MM.1S (cell line): Measurements from ENCODE around the gene P2RX6.

Experiments
- DNase-seq: peaks from one replicate; pipeline ENCODE4 v3.0.0-alpha.2; 2015
- H2AFZ ChIP-seq: fragments of 300-600 bp; sonication (generic); 2 replicates; pipeline ENCODE4 v1.6.0; 2016; ENCODE audit warnings: antibody characterized with exemption, low read length
- H3F3A ChIP-seq: fragments of 300-600 bp; sonication (generic); 2 replicates; pipeline ENCODE4 v1.6.1; 2016; ENCODE audit warnings: mild to moderate bottlenecking, antibody characterized with exemption, low read length, moderate library complexity, mixed read lengths; ENCODE audit not compliant: insufficient read depth
- H3K27ac ChIP-seq: fragments of 300-600 bp; sonication (generic); 2 replicates; pipeline ENCODE4 v1.5.1; 2016; ENCODE audit warnings: mild to moderate bottlenecking, low read length
- H3K27me3 ChIP-seq: fragments of 300-600 bp; sonication (generic); replicated peaks from 2 replicates; pipeline ENCODE4 v1.6.0; 2016; ENCODE audit warnings: low read length; ENCODE audit not compliant: insufficient read depth
- H3K36me3 ChIP-seq: fragments of 300-600 bp; sonication (generic); replicated peaks from 2 replicates; pipeline ENCODE4 v1.6.1; 2016; ENCODE audit warnings: mild to moderate bottlenecking, low read length, mixed read lengths; ENCODE audit not compliant: insufficient read depth
- H3K4me1 ChIP-seq: fragments of 300-600 bp; sonication (generic); 2 replicates; pipeline ENCODE4 v1.6.1; 2016; ENCODE audit warnings: low read length, mixed read lengths
- H3K4me2 ChIP-seq: fragments of 300-600 bp; sonication (generic); 2 replicates; pipeline ENCODE4 v1.6.0; 2016; ENCODE audit warnings: low read depth, low read length
- H3K4me3 ChIP-seq: fragments of 300-600 bp; sonication (generic); 2 replicates; pipeline ENCODE4 v1.5.1; 2016; ENCODE audit warnings: low read length, mixed read lengths
- H3K79me2 ChIP-seq: fragments of 300-600 bp; sonication (generic); 2 replicates; pipeline ENCODE4 v1.6.1; 2016; ENCODE audit warnings: mixed run types, low read length, mixed read lengths
- H3K9ac ChIP-seq: fragments of 300-600 bp; sonication (generic); 2 replicates; pipeline ENCODE4 v1.6.1; 2016; ENCODE audit warnings: low read length, mixed read lengths
- H3K9me2 ChIP-seq: fragments of 300-600 bp; sonication (generic); replicated peaks from 2 replicates; pipeline ENCODE4 v1.6.1; 2016; ENCODE audit warnings: mild to moderate bottlenecking, low read length, mixed read lengths; ENCODE audit not compliant: insufficient read depth
- H3K9me3 ChIP-seq: fragments of 300-600 bp; sonication (generic); replicated peaks from 2 replicates; pipeline ENCODE4 v1.6.1; 2016; ENCODE audit warnings: mild to moderate bottlenecking, low read length, mixed read lengths; ENCODE audit not compliant: insufficient read depth
- H4K20me1 ChIP-seq: fragments of 300-600 bp; sonication (generic); 2 replicates; pipeline ENCODE4 v1.6.1; 2016; ENCODE audit warnings: mild to moderate bottlenecking, low read length, moderate library complexity, mixed read lengths; ENCODE audit not compliant: insufficient read depth
- CTCF ChIP-seq: fragments of 300-600 bp; sonication (generic); IDR thresholded peaks from 2 replicates; pipeline ENCODE4 v1.5.1; 2016; ENCODE audit warnings: antibody characterized with exemption, low read length, mixed read lengths
- EZH2 ChIP-seq: fragments of 300-600 bp; sonication (generic); optimal IDR thresholded peaks from 2 replicates; pipeline ENCODE3; 2017; ENCODE audit warnings: low read depth, mild to moderate bottlenecking, antibody characterized with exemption, low read length, mixed read lengths
- EZH2phosphoT487 ChIP-seq: fragments of 300-600 bp; sonication (generic); IDR thresholded peaks from 2 replicates; pipeline ENCODE4 v1.6.1; 2018; ENCODE audit warnings: antibody characterized with exemption, low read length

P2RX6 gene

GRCh38 chr22:21043860-21044535 is 29.0 kb downstream of the P2RX6 start:
- H3K4me2 ChIP-seq = peak overlapping the region; percentile 97
- H3K4me1 ChIP-seq = peaks cover 18% of the 10 kb centered on the region
- no peak for DNase-seq
- H2AFZ ChIP-seq = no peak overlapping the region
- no peaks in the 10 kb centered on the region for H3K9me2 ChIP-seq
- H3K4me3 ChIP-seq = peak overlapping the region; percentile 67; the same call in 1 of the 2 replicates
- no peaks in the 10 kb centered on the region for H3K27me3 ChIP-seq
- peak overlapping the region; percentile 39; the same call in 1 of the 2 replicates for H3K9ac ChIP-seq
- TF ChIP-seq EZH2 = no peak
- no peak for TF ChIP-seq CTCF
- no peak for TF ChIP-seq EZH2phosphoT487
- no peaks in the 10 kb centered on the region for H3K79me2 ChIP-seq
- no peaks in the 10 kb centered on the region for H3K36me3 ChIP-seq
- no peaks in the 10 kb centered on the region for H3K9me3 ChIP-seq
- peaks cover 11% of the 10 kb centered on the region; the same call in 1 of the 2 replicates for H3F3A ChIP-seq
- H3K27ac ChIP-seq = no peak overlapping the region
- H4K20me1 ChIP-seq = no peaks in the 10 kb centered on the region

GRCh38 chr22:21044931-21045584 is 30.1 kb downstream of the P2RX6 start:
- Histone ChIP-seq H4K20me1 (no peaks in the 10 kb centered on the region), H3K79me2 (no peaks in the 10 kb centered on the region), H3K9me3 (no peaks in the 10 kb centered on the region), H3K9me2 (no peaks in the 10 kb centered on the region), H3K27me3 (no peaks in the 10 kb centered on the region), H3K27ac (peak overlapping the region; percentile 37; the same call in 1 of the 2 replicates), H3K4me2 (peak overlapping the region; percentile 97), H3K4me3 (peak overlapping the region; percentile 67), H3K36me3 (no peaks in the 10 kb centered on the region), H3K4me1 (peaks cover 14% of the 10 kb centered on the region), H3K9ac (peak overlapping the region; percentile 39; the same call in 1 of the 2 replicates), H2AFZ (no peak overlapping the region), H3F3A (peaks cover 11% of the 10 kb centered on the region; the same call in 1 of the 2 replicates)
- TF ChIP-seq EZH2phosphoT487 (no peak), CTCF (no peak), EZH2 (no peak)
- DNase-seq = no peak

- TF ChIP-seq EZH2phosphoT487 (no peak), CTCF (no peak), EZH2 (no peak)
- peak within 1 kb of the TSS; percentile 61 for H3K9ac ChIP-seq
- H4K20me1 ChIP-seq = no peaks in the 10 kb centered on the region
- no peaks in the 10 kb centered on the region for H3K79me2 ChIP-seq
- peak within 1 kb of the TSS; percentile 37; the same call in 1 of the 2 replicates for H3K27ac ChIP-seq
- H3K4me3 ChIP-seq = peak within 1 kb of the TSS; percentile 67
- H3K9me3 ChIP-seq = no peaks in the 10 kb centered on the region
- H3K27me3 ChIP-seq = no peaks in the 10 kb centered on the region
- H3K9me2 ChIP-seq = no peaks in the 10 kb centered on the region
- peaks cover 11% of the 10 kb centered on the region for H3K4me1 ChIP-seq
- no peaks in the 10 kb centered on the region for H3K36me3 ChIP-seq
- DNase-seq = peak; percentile 94
- H3F3A ChIP-seq = peaks cover 8% of the 10 kb centered on the region; the same call in 1 of the 2 replicates
- H3K4me2 ChIP-seq = peak within 1 kb of the TSS; percentile 97
- peak within 1 kb of the TSS; percentile 80 for H2AFZ ChIP-seq
Measured at GRCh38 chr22:21045585-21046294, 30.8 kb downstream of the P2RX6 start, which contains the start of gene LRRC74B. Gene LRRC74B, plus strand, starts transcription at chr22:21045946. Its CDS starts 41 bp downstream, at chr22:21045987.
